NCI-H460 (cell line): ENCODE measurements around the gene CCDC127. TPM values are rescaled to one million over a fixed set of nuclear protein-coding genes. Genes with fewer than 3 reads are reported as not detected.

Experiments
- total RNA-seq: library from RNA; depleted of rRNA; stranded (reverse); fragments of >200 nt; shearing (Covaris generic); gene quantifications from 2 replicates; pipeline ENCODE4 v1.2.3, GENCODE V29; 2014; rRNA removed

Gene CCDC127
- total RNA-seq, 1 experiment from 2014 or later: 4.4 TPM

Other genes starting within 250 kb of the CCDC127 start
- gene PLEKHG4B, start 126.0 kb downstream of the CCDC127 start, total RNA-seq: not detected in 2 replicates
- not detected in 2 replicates for gene LRRC14B, start 26.7 kb downstream of the CCDC127 start, total RNA-seq
- gene SDHA, start 167 bp upstream of the CCDC127 start, total RNA-seq: 89.9 and 95.3 TPM in 2 replicates
- gene PDCD6, start 53.5 kb upstream of the CCDC127 start, total RNA-seq: 168 and 179 TPM in 2 replicates
- gene AHRR, start 103.6 kb upstream of the CCDC127 start, total RNA-seq: 3.2 and 3.7 TPM in 2 replicates
- 29.1 and 31.0 TPM in 2 replicates for gene EXOC3, start 225.0 kb upstream of the CCDC127 start, total RNA-seq